Neuronal stem cell (in vitro differentiated cells): Measurements from ENCODE around the gene OR2G2.

Experiments
- DNase-seq: peaks from one replicate; pipeline ENCODE4 v3.0.0-alpha.2; 2013; ENCODE audit warnings: low spot score
- H2AFZ ChIP-seq: one replicate; pipeline ENCODE4 v1.6.1; 2013; ENCODE audit warnings: mild to moderate bottlenecking, low read length, inconsistent platforms
- H2AK5ac ChIP-seq: 2 replicates; pipeline ENCODE4 v1.6.1; 2013; ENCODE audit warnings: low read depth, mild to moderate bottlenecking, inconsistent platforms, low read length, moderate library complexity, mixed read lengths
- H2BK120ac ChIP-seq: 2 replicates; pipeline ENCODE4 v1.6.1; 2013; ENCODE audit warnings: low read depth, mild to moderate bottlenecking, inconsistent platforms, low read length, moderate library complexity, mixed read lengths
- H2BK12ac ChIP-seq: one replicate; pipeline ENCODE4 v1.6.1; 2013; ENCODE audit warnings: low read length, inconsistent platforms
- H2BK15ac ChIP-seq: 2 replicates; pipeline ENCODE4 v1.6.1; 2013; ENCODE audit warnings: mild to moderate bottlenecking, low read length, inconsistent platforms, mixed read lengths
- H2BK5ac ChIP-seq: one replicate; pipeline ENCODE4 v1.6.1; 2013; ENCODE audit warnings: inconsistent platforms, mild to moderate bottlenecking, low read length, moderate library complexity
- H3K14ac ChIP-seq: one replicate; pipeline ENCODE4 v1.6.1; 2013; ENCODE audit warnings: low read length, inconsistent platforms
- H3K18ac ChIP-seq: 2 replicates; pipeline ENCODE4 v1.6.1; 2013; ENCODE audit warnings: low read length, inconsistent platforms
- H3K23ac ChIP-seq: 2 replicates; pipeline ENCODE4 v1.6.1; 2013; ENCODE audit warnings: low read depth, mild to moderate bottlenecking, mixed read lengths, low read length, inconsistent platforms; ENCODE audit not compliant: poor library complexity
- H3K27ac ChIP-seq: replicated peaks from 3 replicates; pipeline ENCODE4 v1.5.1; 2013; ENCODE audit warnings: low read length, inconsistent platforms
- H3K27me3 ChIP-seq, 3 experiments: 2 replicates each; pipeline ENCODE4 v1.6.1; 2013; ENCODE audit warnings: low read length in 3 of 3, mild to moderate bottlenecking in 2 of 3, inconsistent platforms in 1 of 3, low read depth in 1 of 3, mixed read lengths in 1 of 3, moderate library complexity in 1 of 3; ENCODE audit not compliant: control insufficient read depth in 3 of 3, insufficient read depth in 3 of 3
- H3K36me3 ChIP-seq, 2 donors: replicated peaks in 1 of 2; 2 replicates each; pipeline ENCODE4 v1.6.1; 2013; ENCODE audit warnings: low read length in 2 of 2; ENCODE audit not compliant: control insufficient read depth in 2 of 2, insufficient read depth in 2 of 2
- H3K4ac ChIP-seq: 2 replicates; pipeline ENCODE4 v1.6.1; 2013; ENCODE audit warnings: inconsistent platforms, mild to moderate bottlenecking, low read length, moderate library complexity
- H3K4me1 ChIP-seq, 2 donors: 1 replicate in 1 of 2; 2 replicates in 1 of 2; pipeline ENCODE4 v1.6.1; 2013; ENCODE audit warnings: low read length in 2 of 2, low read depth in 1 of 2; ENCODE audit not compliant: control insufficient read depth in 2 of 2, insufficient read depth in 1 of 2
- H3K4me2 ChIP-seq: one replicate; pipeline ENCODE4 v1.6.1; 2013; ENCODE audit warnings: mild to moderate bottlenecking, low read length, inconsistent platforms; ENCODE audit not compliant: insufficient read depth, poor library complexity, severe bottlenecking
- H3K4me3 ChIP-seq, 2 donors: 2 replicates each; pipeline ENCODE4 v1.5.1; 2013; ENCODE audit warnings: low read length in 2 of 2, mild to moderate bottlenecking in 2 of 2, inconsistent platforms in 1 of 2, moderate library complexity in 1 of 2
- H3K79me1 ChIP-seq: one replicate; pipeline ENCODE4 v1.6.1; 2013; ENCODE audit warnings: low read depth, mild to moderate bottlenecking, inconsistent platforms, low read length, moderate library complexity
- H3K9ac ChIP-seq: one replicate; pipeline ENCODE4 v1.6.1; 2013; ENCODE audit warnings: mild to moderate bottlenecking, low read depth, low read length, inconsistent platforms; ENCODE audit not compliant: poor library complexity
- H3K9me3 ChIP-seq, 2 donors: replicated peaks in 1 of 2; 2 replicates each; pipeline versions ENCODE3 to v1.6.1; 2013; ENCODE audit warnings: low read length in 2 of 2, mild to moderate bottlenecking in 2 of 2, inconsistent platforms in 1 of 2, low read depth in 1 of 2, mixed read lengths in 1 of 2, moderate library complexity in 1 of 2; ENCODE audit not compliant: control insufficient read depth in 2 of 2, insufficient read depth in 1 of 2
- H4K8ac ChIP-seq: one replicate; pipeline ENCODE4 v1.6.1; 2013; ENCODE audit warnings: low read depth, mild to moderate bottlenecking, inconsistent platforms, low read length, moderate library complexity
- H4K91ac ChIP-seq: one replicate; pipeline ENCODE4 v1.6.1; 2013; ENCODE audit warnings: low read length, low read depth, mild to moderate bottlenecking, inconsistent platforms; ENCODE audit not compliant: poor library complexity
- WGBS, 2 donors: extraction: QIAGEN DNeasy Blood & Tissue Kit; methylation state at CpG; one replicate each; pipeline ENCODE4 v1.1.7; 2013; ENCODE audit warnings: missing lambda C conversion rate in 2 of 2, mixed read lengths in 1 of 2; ENCODE audit not compliant: insufficient read length in 2 of 2, insufficient replicate concordance in 1 of 2; ENCODE audit errors: extremely low coverage in 2 of 2; 5-methylcytosine and 5-hydroxymethylcytosine counted together

Gene OR2G2

GRCh38 chr1:247552231-247552630, 35.9 kb upstream of the OR2G2 start:
- WGBS, 2 donors = no CpG with 5 or more reads among the region's 2 CpGs
- H3K27ac ChIP-seq = no peak overlapping the region
- H3K4me1 ChIP-seq = no peaks in the 10 kb centered on the region

GRCh38 chr1:247557926-247558674, 30.1 kb upstream of the OR2G2 start:
- no peak overlapping the region for H2BK120ac ChIP-seq
- H2AK5ac ChIP-seq = no peak overlapping the region
- no peaks in the 10 kb centered on the region for H3K27me3 ChIP-seq
- no peak overlapping the region for H3K4me3 ChIP-seq
- no peak overlapping the region for H3K27ac ChIP-seq
- no peaks in the 10 kb centered on the region for H3K9me3 ChIP-seq
- no CpG with 5 or more reads among the region's 2 CpGs for WGBS, 2 donors
- DNase-seq = no peak
- no peak overlapping the region for H3K9ac ChIP-seq
- peaks cover 2% of the 10 kb centered on the region for H3K79me1 ChIP-seq
- no peak overlapping the region for H4K91ac ChIP-seq
- H3K18ac ChIP-seq = no peak overlapping the region
- H3K36me3 ChIP-seq = no peaks in the 10 kb centered on the region
- H3K4ac ChIP-seq = no peak overlapping the region
- H3K14ac ChIP-seq = no peak overlapping the region
- no peak overlapping the region for H2BK12ac ChIP-seq
- H2BK5ac ChIP-seq = no peak overlapping the region
- no peak overlapping the region for H3K4me2 ChIP-seq
- no peak overlapping the region for H4K8ac ChIP-seq
- H2BK15ac ChIP-seq = no peak overlapping the region
- H2AFZ ChIP-seq = no peak overlapping the region
- no peak overlapping the region for H3K23ac ChIP-seq
- no peaks in the 10 kb centered on the region for H3K4me1 ChIP-seq

More at GRCh38 chr1:247552231-247552630, 35.9 kb upstream of the OR2G2 start:
- no peak overlapping the region for H2AFZ ChIP-seq
- no peak overlapping the region for H2BK12ac ChIP-seq
- no peak overlapping the region for H3K4me3 ChIP-seq
- H2BK5ac ChIP-seq = no peak overlapping the region
- H3K4me2 ChIP-seq = no peak overlapping the region
- H2BK120ac ChIP-seq = no peak overlapping the region
- H4K91ac ChIP-seq = no peak overlapping the region
- no peak overlapping the region for H3K18ac ChIP-seq
- no peaks in the 10 kb centered on the region for H3K36me3 ChIP-seq
- no peak overlapping the region for H2BK15ac ChIP-seq
- no peaks in the 10 kb centered on the region for H3K9me3 ChIP-seq
- no peak for DNase-seq
- no peak overlapping the region for H3K9ac ChIP-seq
- no peak overlapping the region for H2AK5ac ChIP-seq
- H3K79me1 ChIP-seq = peaks cover 2% of the 10 kb centered on the region
- no peak overlapping the region for H3K4ac ChIP-seq
- no peak overlapping the region for H3K23ac ChIP-seq
- H3K27me3 ChIP-seq = no peaks in the 10 kb centered on the region
- no peak overlapping the region for H4K8ac ChIP-seq
- no peak overlapping the region for H3K14ac ChIP-seq

GRCh38 chr1:247561711-247562110, 26.4 kb upstream of the OR2G2 start:
- peaks cover under 1% of the 10 kb centered on the region for H3K79me1 ChIP-seq
- H2BK15ac ChIP-seq = no peak overlapping the region
- no peak overlapping the region for H3K4me3 ChIP-seq
- DNase-seq = no peak
- no peak overlapping the region for H2BK12ac ChIP-seq
- no peak overlapping the region for H3K27ac ChIP-seq
- no peak overlapping the region for H3K4ac ChIP-seq
- no peak overlapping the region for H2AK5ac ChIP-seq
- no peak overlapping the region for H2BK120ac ChIP-seq
- no peaks in the 10 kb centered on the region for H3K9me3 ChIP-seq
- H3K18ac ChIP-seq = no peak overlapping the region
- no peaks in the 10 kb centered on the region for H3K4me1 ChIP-seq
- H3K27me3 ChIP-seq = no peaks in the 10 kb centered on the region
- H3K23ac ChIP-seq = no peak overlapping the region
- no peak overlapping the region for H4K91ac ChIP-seq
- no peak overlapping the region for H3K9ac ChIP-seq
- H4K8ac ChIP-seq = no peak overlapping the region
- WGBS, 2 donors = no CpG with 5 or more reads among the region's 10 CpGs
- no peaks in the 10 kb centered on the region for H3K36me3 ChIP-seq
- H3K14ac ChIP-seq = no peak overlapping the region
- no peak overlapping the region for H2BK5ac ChIP-seq
- H2AFZ ChIP-seq = no peak overlapping the region
- H3K4me2 ChIP-seq = no peak overlapping the region

- H3K27ac ChIP-seq = no peak overlapping the region
- no peak overlapping the region for H3K18ac ChIP-seq
- H3K23ac ChIP-seq = no peak overlapping the region
- H2BK12ac ChIP-seq = no peak overlapping the region
- H3K79me1 ChIP-seq = no peaks in the 10 kb centered on the region
- H2BK15ac ChIP-seq = no peak overlapping the region
- H4K91ac ChIP-seq = no peak overlapping the region
- no peak overlapping the region for H2AK5ac ChIP-seq
- WGBS, 2 donors = no CpG with 5 or more reads among the region's 9 CpGs
- H2BK120ac ChIP-seq = no peak overlapping the region
- H2BK5ac ChIP-seq = no peak overlapping the region
- no peak overlapping the region for H2AFZ ChIP-seq
- H3K9ac ChIP-seq = no peak overlapping the region
- H3K36me3 ChIP-seq = no peaks in the 10 kb centered on the region
- H3K9me3 ChIP-seq = no peaks in the 10 kb centered on the region
- H3K27me3 ChIP-seq = no peaks in the 10 kb centered on the region
- no peak overlapping the region for H3K14ac ChIP-seq
- H3K4me2 ChIP-seq = no peak overlapping the region
- no peak overlapping the region for H3K4me3 ChIP-seq
- H3K4ac ChIP-seq = no peak overlapping the region
- H3K4me1 ChIP-seq = no peaks in the 10 kb centered on the region
- no peak for DNase-seq
- no peak overlapping the region for H4K8ac ChIP-seq
Measured at GRCh38 chr1:247562198-247562597, 26.0 kb upstream of the OR2G2 start.
